IMR-90 (cell line): ENCODE data around the gene SNX6. TPM values are rescaled to one million over a fixed set of nuclear protein-coding genes. Genes with fewer than 3 reads are reported as not detected.

Experiments used
- ATAC-seq: fragments of 200-7000 bp; cut with Tn5 transposase; 2 replicates; pipeline ENCODE4 v1.9.1; 2020; ENCODE audit warnings: low read depth, mild to moderate bottlenecking, moderate library complexity
- BruUV-seq: library from RNA; stranded (reverse); fragments of 400-500 nt; replicated peaks from 2 replicates; lab custom pipeline; 2021; lab: Mats Ljungman, UMichigan
- CTCF ChIA-PET: fragments of 300-600 bp; formaldehyde crosslinking; extraction: SDS; loops from one replicate; lab custom pipeline; 2021; ENCODE audit warnings: antibody characterized with exemption; lab: Yijun Ruan, JAX
- POLR2A ChIA-PET: fragments of 300-600 bp; sonication (Branson Sonifier 250); formaldehyde crosslinking; loops from one replicate; lab custom pipeline; 2022; ENCODE audit warnings: antibody characterized with exemption; ENCODE audit not compliant: unreplicated experiment; lab: Charles Lee
- DNase-seq: peaks from one replicate; pipeline ENCODE4 v3.0.0; 2013
- H2AFZ ChIP-seq: replicated peaks from 2 replicates; pipeline ENCODE3; 2013; ENCODE audit warnings: low read length, mild to moderate bottlenecking; ENCODE audit not compliant: poor library complexity
- H2AK5ac ChIP-seq: 2 replicates; pipeline ENCODE4 v1.6.1; 2013; ENCODE audit warnings: low read depth, low read length, inconsistent platforms
- H2AK9ac ChIP-seq: replicated peaks from 2 replicates; pipeline ENCODE3; 2013; ENCODE audit warnings: mild to moderate bottlenecking, low read depth, low read length, moderate library complexity; ENCODE audit not compliant: poor library complexity
- H2BK120ac ChIP-seq: 2 replicates; pipeline ENCODE4 v1.6.1; 2013; ENCODE audit warnings: low read depth, low read length, inconsistent platforms
- H2BK15ac ChIP-seq: 3 replicates; pipeline ENCODE4 v1.6.1; 2013; ENCODE audit warnings: low read depth, low read length, inconsistent platforms
- H2BK20ac ChIP-seq: 2 replicates; pipeline ENCODE4 v1.6.1; 2013; ENCODE audit warnings: low read depth, mild to moderate bottlenecking, inconsistent platforms, low read length, moderate library complexity
- H2BK5ac ChIP-seq: 2 replicates; pipeline ENCODE4 v1.6.1; 2013; ENCODE audit warnings: mild to moderate bottlenecking, low read depth, low read length, inconsistent platforms; ENCODE audit not compliant: poor library complexity, severe bottlenecking
- H3K14ac ChIP-seq: replicated peaks from 2 replicates; pipeline ENCODE4 v1.6.1; 2013; ENCODE audit warnings: low read depth, low read length, inconsistent platforms
- H3K18ac ChIP-seq: 2 replicates; pipeline ENCODE4 v1.6.1; 2013; ENCODE audit warnings: low read depth, low read length, control low read depth
- H3K23ac ChIP-seq: 2 replicates; pipeline ENCODE4 v1.6.1; 2013; ENCODE audit warnings: low read depth, low read length, inconsistent platforms
- H3K27ac ChIP-seq: 2 replicates; pipeline ENCODE4 v1.5.1; 2013; ENCODE audit warnings: mild to moderate bottlenecking, control low read depth, low read length; ENCODE audit not compliant: insufficient read depth
- H3K27me3 ChIP-seq: 2 replicates; pipeline ENCODE4 v1.6.1; 2013; ENCODE audit warnings: low read length; ENCODE audit not compliant: control insufficient read depth, insufficient read depth
- H3K36me3 ChIP-seq: 2 replicates; pipeline ENCODE4 v1.6.1; 2013; ENCODE audit warnings: low read length, mixed read lengths; ENCODE audit not compliant: control insufficient read depth, insufficient read depth
- H3K4ac ChIP-seq: 2 replicates; pipeline ENCODE4 v1.6.1; 2013; ENCODE audit warnings: low read depth, low read length, inconsistent platforms
- H3K4me1 ChIP-seq: 2 replicates; pipeline ENCODE4 v1.6.1; 2013; ENCODE audit warnings: low read length, mixed read lengths; ENCODE audit not compliant: control insufficient read depth, insufficient read depth
- H3K4me2 ChIP-seq: 2 replicates; pipeline ENCODE4 v1.6.1; 2013; ENCODE audit warnings: low read depth, mild to moderate bottlenecking, control low read depth, low read length, moderate library complexity
- H3K4me3 ChIP-seq: 2 replicates; pipeline ENCODE4 v1.5.1; 2013; ENCODE audit warnings: low read depth, mild to moderate bottlenecking, control low read depth, low read length, moderate library complexity; ENCODE audit not compliant: insufficient read depth
- H3K56ac ChIP-seq: 2 replicates; pipeline ENCODE4 v1.6.1; 2013; ENCODE audit warnings: low read length, inconsistent platforms; ENCODE audit not compliant: insufficient read depth; ENCODE audit errors: extremely low read depth
- H3K79me1 ChIP-seq, 2 experiments: 2 replicates each; pipeline ENCODE4 v1.6.1; 2013; ENCODE audit warnings: low read length in 2 of 2, inconsistent platforms in 1 of 2, low read depth in 1 of 2
- H3K9ac ChIP-seq: 2 replicates; pipeline ENCODE4 v1.6.1; 2013; ENCODE audit warnings: low read depth, low read length, control low read depth
- H3K9me1 ChIP-seq: 2 replicates; pipeline ENCODE4 v1.6.1; 2013; ENCODE audit warnings: low read length, inconsistent platforms; ENCODE audit not compliant: insufficient read depth
- H3K9me3 ChIP-seq: 2 replicates; pipeline ENCODE4 v1.6.1; 2013; ENCODE audit warnings: low read length; ENCODE audit not compliant: control insufficient read depth, insufficient read depth
- H4K20me1 ChIP-seq: 2 replicates; pipeline ENCODE4 v1.6.1; 2013; ENCODE audit warnings: low read length, inconsistent platforms; ENCODE audit not compliant: insufficient read depth
- H4K5ac ChIP-seq: 2 replicates; pipeline ENCODE4 v1.6.1; 2013; ENCODE audit warnings: mild to moderate bottlenecking, low read depth, low read length, control low read depth
- H4K8ac ChIP-seq, 2 experiments: 2 replicates each; pipeline ENCODE4 v1.6.1; 2013; ENCODE audit warnings: low read depth in 2 of 2, low read length in 2 of 2, control low read depth in 1 of 2, inconsistent platforms in 1 of 2
- H4K91ac ChIP-seq: 2 replicates; pipeline ENCODE4 v1.6.1; 2013; ENCODE audit warnings: low read depth, low read length, inconsistent platforms; ENCODE audit not compliant: insufficient read depth
- BHLHE40 ChIP-seq: fragments of 150-350 bp; IDR thresholded peaks from 2 replicates; pipeline ENCODE4 v1.6.1; 2016; ENCODE audit warnings: mild to moderate bottlenecking, low read depth, low read length
- CEBPB ChIP-seq: IDR thresholded peaks from 2 replicates; pipeline ENCODE4 v1.6.1; 2012; ENCODE audit warnings: low read depth, low read length, improper control_type of control experiment
- CHD1 ChIP-seq: IDR thresholded peaks from 2 replicates; pipeline ENCODE4 v1.6.1; 2012; ENCODE audit warnings: low read depth, low read length, improper control_type of control experiment
- CTCF ChIP-seq: conservative IDR thresholded peaks from 2 replicates; pipeline ENCODE4 v1.5.1; 2012; ENCODE audit warnings: mild to moderate bottlenecking, low read depth, low read length, improper control_type of control experiment
- ELK1 ChIP-seq: fragments of 150-350 bp; IDR thresholded peaks from 2 replicates; pipeline ENCODE4 v1.6.1; 2016; ENCODE audit warnings: low read depth, mild to moderate bottlenecking, low read length, moderate library complexity, borderline replicate concordance
- FOS ChIP-seq: fragments of 150-350 bp; IDR thresholded peaks from 2 replicates; pipeline ENCODE4 v1.6.1; 2016; ENCODE audit warnings: low read depth, low read length
- MAFK ChIP-seq: IDR thresholded peaks from 2 replicates; pipeline ENCODE4 v1.6.1; 2012; ENCODE audit warnings: low read depth, low read length, improper control_type of control experiment
- MAZ ChIP-seq: IDR thresholded peaks from 2 replicates; pipeline ENCODE4 v1.6.1; 2012; ENCODE audit warnings: low read depth, mild to moderate bottlenecking, low read length, improper control_type of control experiment, moderate library complexity, borderline replicate concordance
- MXI1 ChIP-seq: IDR thresholded peaks from 2 replicates; pipeline ENCODE4 v1.6.1; 2012; ENCODE audit warnings: low read depth, mild to moderate bottlenecking, low read length, moderate library complexity, borderline replicate concordance
- NFE2L2 ChIP-seq: fragments of 150-350 bp; IDR thresholded peaks from 2 replicates; pipeline ENCODE4 v1.6.1; 2016; ENCODE audit warnings: low read depth, mild to moderate bottlenecking, low read length
- POLR2A ChIP-seq: IDR thresholded peaks from 2 replicates; pipeline ENCODE4 v1.6.1; 2012; ENCODE audit warnings: mild to moderate bottlenecking, low read depth, low read length
- RAD21 ChIP-seq: IDR thresholded peaks from 2 replicates; pipeline ENCODE4 v1.6.1; 2012; ENCODE audit warnings: low read length, improper control_type of control experiment
- RCOR1 ChIP-seq: IDR thresholded peaks from 2 replicates; pipeline ENCODE4 v1.6.1; 2012; ENCODE audit warnings: mild to moderate bottlenecking, low read length, improper control_type of control experiment; ENCODE audit not compliant: insufficient replicate concordance
- RFX5 ChIP-seq: IDR thresholded peaks from 2 replicates; pipeline ENCODE4 v1.8.0; 2012; ENCODE audit warnings: low read depth, mild to moderate bottlenecking, low read length, moderate library complexity
- SMC3 ChIP-seq: fragments of 150-350 bp; IDR thresholded peaks from 2 replicates; pipeline ENCODE4 v1.6.1; 2016; ENCODE audit warnings: low read depth, mild to moderate bottlenecking, antibody characterized with exemption, low read length, moderate library complexity
- USF2 ChIP-seq: fragments of 150-350 bp; IDR thresholded peaks from 2 replicates; pipeline ENCODE4 v1.6.1; 2017; ENCODE audit warnings: mild to moderate bottlenecking, antibody characterized with exemption, low read length, low read depth
- WGBS, 2 experiments: methylation state at CpG; one replicate each; pipeline versions ENCODE4 v1.1.5 to v1.1.7; 2013; ENCODE audit warnings: missing lambda C conversion rate in 2 of 2; ENCODE audit not compliant: insufficient read length in 1 of 2; ENCODE audit errors: extremely low coverage in 2 of 2; 5-methylcytosine and 5-hydroxymethylcytosine counted together
- dilution Hi-C: fragments of 300-500 bp; cut with HindIII; formaldehyde crosslinking; loops from one replicate; pipeline ENCODE4 v1.14.3; 2018; ENCODE audit warnings: low sequenced_read_pairs; ENCODE audit not compliant: unreplicated experiment
- in situ Hi-C: fragments of 300-500 bp; cut with MboI; formaldehyde crosslinking; loops from 3 replicates; pipeline ENCODE4 v1.14.3; 2019; ENCODE audit warnings: low sequenced_read_pairs, inconsistent platforms, mixed read lengths
- intact Hi-C: fragments of 100-400 bp; cut with micrococcal nuclease; formaldehyde crosslinking; loops from 2 replicates; pipeline ENCODE4 v1.10.0; 2022
- polyA plus RNA-seq, 3 experiments: library from polyadenylated mRNA; depleted of rRNA; stranded (reverse); fragments of >200 nt; gene quantifications; 2 replicates each; pipeline ENCODE4 v1.2.3, GENCODE V29; 2012; ENCODE audit warnings: low replicate concordance in 1 of 3
- total RNA-seq: library from RNA; depleted of rRNA; stranded (reverse); fragments of >200 nt; gene quantifications from 2 replicates; pipeline ENCODE4 v1.2.3, GENCODE V29; 2012

SNX6 gene
- total and polyA plus RNA-seq, 2 of the 4 experiments (the other 2 are of a cell fraction) = 116 to 127 TPM

GRCh38 chr14:34610101-34610500, 19.8 kb downstream of the SNX6 start:
- intact Hi-C loops = no loop called here
- whole genome bisulfite sequencing, 2 experiments = no CpG with 5 or more reads among the region's 3 CpGs
- no peak overlapping the region for H3K18ac ChIP-seq

More at GRCh38 chr14:34610101-34610500, 19.8 kb downstream of the SNX6 start:
- Histone ChIP-seq H2AFZ (no peak overlapping the region), H3K4me1 (no peaks in the 10 kb centered on the region), H2BK120ac (no peak overlapping the region), H2AK9ac (no peak overlapping the region), H4K5ac (no peak overlapping the region), H4K20me1 (peaks cover 2% of the 10 kb centered on the region; the same call in 1 of the 2 replicates), H3K4ac (no peak overlapping the region), H3K56ac (no peak overlapping the region), H2BK20ac (no peak overlapping the region), H2BK5ac (no peak overlapping the region), H3K4me2 (no peak overlapping the region), H4K8ac (no peak overlapping the region), H3K4me3 (no peak overlapping the region), H3K9ac (no peak overlapping the region), H3K9me1 (0 out of 2 replicates have a peak, but pooled peaks cover 3% of the 10 kb centered on the region), H2BK15ac (no peak overlapping the region), H3K79me1 (peaks cover 19 to 32% of the 10 kb centered on the region in 2 experiments), H3K27ac (peak overlapping the region; percentile 44; the same call in 1 of the 2 replicates), H3K27me3 (no peaks in the 10 kb centered on the region), H3K9me3 (no peaks in the 10 kb centered on the region), H3K36me3 (peaks cover 38% of the 10 kb centered on the region), H4K91ac (no peak overlapping the region), H2AK5ac (no peak overlapping the region), H3K23ac (no peak overlapping the region), H3K14ac (no peak overlapping the region)
- ChIA-PET POLR2A (no interaction called here), CTCF (no interaction called here)
- TF ChIP-seq FOS (no peak), RAD21 (no peak), CHD1 (no peak), USF2 (no peak), SMC3 (no peak), CTCF (no peak), MAFK (no peak), ELK1 (no peak), RFX5 (no peak), POLR2A (no peak), CEBPB (no peak), MXI1 (no peak), MAZ (no peak), RCOR1 (no peak), NFE2L2 (no peak), BHLHE40 (no peak)
- in situ Hi-C loops = no loop called here
- dilution Hi-C loops = no loop called here
- DNase-seq (no peak), ATAC-seq (no peak)
- no TSS peak for BruUV-seq
